ENCODE measurements around the gene TOR4A. TPM values are rescaled to one million over a fixed set of nuclear protein-coding genes. Genes with fewer than 3 reads are reported as not detected.
A peak's percentile ranks its signal among the peaks of the same experiment; 100 is the strongest.

Gene TOR4A
- total RNA-seq, 2 experiments from 2014 or later: 0.67 to 0.80 TPM

GRCh38 chr9:137244486-137245449 is 32.8 kb upstream of the TOR4A start:
- POLR2A ChIA-PET: interaction anchor here (3.3 kb wide), 1 partner anchor 9 kb away, joined by 27 read pairs; the partner anchor contains the start of gene NELFB
- peak overlapping the region; percentile 85 for H3K4me3 Mint-ChIP-seq
- Histone ChIP-seq H3K9me3 (ENCODE audit: control insufficient read depth in 1 of 2, insufficient read depth in 1 of 2, low read length in 2 of 2) (no peaks in the 10 kb centered on the region), H3K27ac (ENCODE audit: low read depth in 1 of 2, low read length in 2 of 2) (no peak overlapping the region), H3K27me3 (ENCODE audit: control insufficient read depth in 1 of 2, insufficient read depth in 2 of 2, low read length in 2 of 2) (no peaks in the 10 kb centered on the region), H3K4me3 (ENCODE audit: low read length) (no peak overlapping the region), H3K36me3 (ENCODE audit: insufficient read depth, low read length) (peaks cover 21% of the 10 kb centered on the region), H3K4me1 (ENCODE audit: insufficient read depth, low read length) (peaks cover 28% of the 10 kb centered on the region)
- no peaks in the 10 kb centered on the region for H3K9me3 Mint-ChIP-seq
- intact Hi-C loops (cut with DNase I, micrococcal nuclease): no loop called here
- ATAC-seq (ENCODE audit: poor library complexity) (no peak), DNase-seq (peak in 1 of 14 experiments; percentile 5)
- CTCF ChIA-PET: interaction anchor here (1.8 kb wide), 1 partner anchor 8 kb away, joined by 4 read pairs; no protein-coding TSS in a partner anchor
- H3K27me3 Mint-ChIP-seq: no peaks in the 10 kb centered on the region
- peaks cover 22% of the 10 kb centered on the region for H3K36me3 Mint-ChIP-seq (ENCODE audit: low read depth)
- no peak for TF ChIP-seq CTCF (IDR thresholded peaks at IDR 0.05)
- H3K4me1 Mint-ChIP-seq (ENCODE audit: low read depth): peaks cover 12% of the 10 kb centered on the region
- H3K27ac Mint-ChIP-seq: peak overlapping the region; percentile 89

DNA sequence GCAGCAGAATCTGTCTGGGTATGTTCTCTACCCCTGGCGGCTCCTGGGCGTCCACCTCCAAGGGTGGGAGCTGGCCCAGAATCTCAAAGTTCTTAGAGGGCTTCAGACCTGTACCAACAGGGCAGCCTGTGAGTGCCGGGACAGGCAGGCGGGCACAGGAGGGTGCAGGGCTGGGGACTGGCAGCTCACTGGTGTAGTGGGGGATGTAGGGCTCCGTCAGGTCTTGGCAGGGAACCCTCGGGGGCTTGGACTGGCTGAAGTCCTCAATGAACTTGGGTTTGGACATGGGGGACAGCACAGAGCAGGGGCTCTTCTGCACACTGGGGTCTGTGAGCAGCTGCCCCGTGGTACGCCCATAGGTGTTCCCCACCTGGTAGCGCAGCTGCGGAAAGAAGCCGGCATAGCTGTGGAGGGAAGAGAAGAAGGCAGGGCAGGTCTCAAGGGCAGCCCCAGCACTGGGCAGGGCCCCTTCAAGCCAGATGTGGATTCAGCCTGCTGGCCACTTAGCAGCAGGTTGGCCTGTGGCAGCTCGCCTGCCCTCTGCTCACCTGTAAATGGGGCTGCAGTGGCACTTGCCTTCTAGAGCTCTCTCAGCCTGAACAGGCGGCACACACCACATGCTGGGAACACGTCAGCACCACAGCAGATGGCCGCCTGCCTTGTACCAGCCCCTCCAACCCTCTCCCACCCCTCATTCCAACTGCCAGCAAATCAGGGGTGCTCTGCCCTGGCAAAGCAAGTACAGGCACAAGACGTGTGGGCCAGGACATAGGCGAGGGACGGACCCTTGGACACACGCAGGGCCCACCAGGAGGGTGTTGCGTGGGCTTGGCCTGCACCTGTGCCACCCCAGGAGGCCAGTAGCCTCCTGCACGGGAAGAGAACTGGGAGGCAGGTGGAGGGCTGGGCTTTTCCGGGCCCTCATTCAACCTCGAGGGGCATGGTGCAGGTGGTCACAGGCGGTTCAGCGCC is 31.8 kb upstream of the TOR4A start:
- H3K36me3 ChIP-seq (ENCODE audit: insufficient read depth, low read length): peaks cover 21% of the 10 kb centered on the region
- ATAC-seq (ENCODE audit: poor library complexity): no peak
- Mint-ChIP-seq H3K4me3 (peak overlapping the region; percentile 4), H3K36me3 (ENCODE audit: low read depth) (peaks cover 22% of the 10 kb centered on the region), H3K4me1 (ENCODE audit: low read depth) (peaks cover 12% of the 10 kb centered on the region), H3K27me3 (no peaks in the 10 kb centered on the region), H3K9me3 (no peaks in the 10 kb centered on the region), H3K27ac (no peak overlapping the region)
- TF ChIP-seq CTCF (IDR thresholded peaks at IDR 0.05): no peak
- intact Hi-C loops (cut with DNase I, micrococcal nuclease): no loop called here
- no peak overlapping the region for H3K27ac ChIP-seq (ENCODE audit: low read depth in 1 of 2, low read length in 2 of 2)
- peak in 1 of 14 experiments; percentile 6 for DNase-seq
- H3K9me3 ChIP-seq (ENCODE audit: control insufficient read depth in 1 of 2, insufficient read depth in 1 of 2, low read length in 2 of 2): no peaks in the 10 kb centered on the region
- POLR2A ChIA-PET: no interaction called here
- no peak overlapping the region for H3K4me3 ChIP-seq (ENCODE audit: low read length)
- H3K4me1 ChIP-seq (ENCODE audit: insufficient read depth, low read length): peaks cover 21% of the 10 kb centered on the region
- H3K27me3 ChIP-seq (ENCODE audit: control insufficient read depth in 1 of 2, insufficient read depth in 2 of 2, low read length in 2 of 2): no peaks in the 10 kb centered on the region
- CTCF ChIA-PET: interaction anchor here (1.8 kb wide), 1 partner anchor 9 kb away, joined by 4 read pairs; no protein-coding TSS in a partner anchor

All from CD4-positive, alpha-beta T cell (primary cell).